MM.1S (cell line): ENCODE data around the gene FKBP7.

Source experiments
- DNase-seq: peaks from one replicate; pipeline ENCODE4 v3.0.0-alpha.2; 2015
- H2AFZ ChIP-seq: fragments of 300-600 bp; sonication (generic); 2 replicates; pipeline ENCODE4 v1.6.0; 2016; ENCODE audit warnings: antibody characterized with exemption, low read length
- H3F3A ChIP-seq: fragments of 300-600 bp; sonication (generic); 2 replicates; pipeline ENCODE4 v1.6.1; 2016; ENCODE audit warnings: mild to moderate bottlenecking, antibody characterized with exemption, low read length, moderate library complexity, mixed read lengths; ENCODE audit not compliant: insufficient read depth
- H3K27ac ChIP-seq: fragments of 300-600 bp; sonication (generic); 2 replicates; pipeline ENCODE4 v1.5.1; 2016; ENCODE audit warnings: mild to moderate bottlenecking, low read length
- H3K27me3 ChIP-seq: fragments of 300-600 bp; sonication (generic); replicated peaks from 2 replicates; pipeline ENCODE4 v1.6.0; 2016; ENCODE audit warnings: low read length; ENCODE audit not compliant: insufficient read depth
- H3K36me3 ChIP-seq: fragments of 300-600 bp; sonication (generic); replicated peaks from 2 replicates; pipeline ENCODE4 v1.6.1; 2016; ENCODE audit warnings: mild to moderate bottlenecking, low read length, mixed read lengths; ENCODE audit not compliant: insufficient read depth
- H3K4me1 ChIP-seq: fragments of 300-600 bp; sonication (generic); 2 replicates; pipeline ENCODE4 v1.6.1; 2016; ENCODE audit warnings: low read length, mixed read lengths
- H3K4me2 ChIP-seq: fragments of 300-600 bp; sonication (generic); 2 replicates; pipeline ENCODE4 v1.6.0; 2016; ENCODE audit warnings: low read depth, low read length
- H3K4me3 ChIP-seq: fragments of 300-600 bp; sonication (generic); 2 replicates; pipeline ENCODE4 v1.5.1; 2016; ENCODE audit warnings: low read length, mixed read lengths
- H3K79me2 ChIP-seq: fragments of 300-600 bp; sonication (generic); 2 replicates; pipeline ENCODE4 v1.6.1; 2016; ENCODE audit warnings: mixed run types, low read length, mixed read lengths
- H3K9ac ChIP-seq: fragments of 300-600 bp; sonication (generic); 2 replicates; pipeline ENCODE4 v1.6.1; 2016; ENCODE audit warnings: low read length, mixed read lengths
- H3K9me2 ChIP-seq: fragments of 300-600 bp; sonication (generic); replicated peaks from 2 replicates; pipeline ENCODE4 v1.6.1; 2016; ENCODE audit warnings: mild to moderate bottlenecking, low read length, mixed read lengths; ENCODE audit not compliant: insufficient read depth
- H3K9me3 ChIP-seq: fragments of 300-600 bp; sonication (generic); replicated peaks from 2 replicates; pipeline ENCODE4 v1.6.1; 2016; ENCODE audit warnings: mild to moderate bottlenecking, low read length, mixed read lengths; ENCODE audit not compliant: insufficient read depth
- H4K20me1 ChIP-seq: fragments of 300-600 bp; sonication (generic); 2 replicates; pipeline ENCODE4 v1.6.1; 2016; ENCODE audit warnings: mild to moderate bottlenecking, low read length, moderate library complexity, mixed read lengths; ENCODE audit not compliant: insufficient read depth
- CTCF ChIP-seq: fragments of 300-600 bp; sonication (generic); IDR thresholded peaks from 2 replicates; pipeline ENCODE4 v1.5.1; 2016; ENCODE audit warnings: antibody characterized with exemption, low read length, mixed read lengths
- EZH2 ChIP-seq: fragments of 300-600 bp; sonication (generic); optimal IDR thresholded peaks from 2 replicates; pipeline ENCODE3; 2017; ENCODE audit warnings: low read depth, mild to moderate bottlenecking, antibody characterized with exemption, low read length, mixed read lengths
- EZH2phosphoT487 ChIP-seq: fragments of 300-600 bp; sonication (generic); IDR thresholded peaks from 2 replicates; pipeline ENCODE4 v1.6.1; 2018; ENCODE audit warnings: antibody characterized with exemption, low read length

Gene FKBP7

GRCh38 chr2:178517496-178517895, 39.1 kb upstream of the FKBP7 start:
- no peak overlapping the region for H3K4me2 ChIP-seq
- no peaks in the 10 kb centered on the region for H4K20me1 ChIP-seq
- no peak overlapping the region for H3K4me3 ChIP-seq
- no peak overlapping the region for H2AFZ ChIP-seq
- H3F3A ChIP-seq, result no peaks in the 10 kb centered on the region
- no peak overlapping the region for H3K27ac ChIP-seq
- no peak overlapping the region for H3K9ac ChIP-seq
- H3K4me1 ChIP-seq, result no peaks in the 10 kb centered on the region
- H3K9me2 ChIP-seq, result no peaks in the 10 kb centered on the region
- TF ChIP-seq EZH2phosphoT487 (no peak), CTCF (no peak), EZH2 (no peak)
- no peaks in the 10 kb centered on the region for H3K27me3 ChIP-seq
- DNase-seq, result no peak
- no peaks in the 10 kb centered on the region for H3K9me3 ChIP-seq
- no peaks in the 10 kb centered on the region for H3K36me3 ChIP-seq
- H3K79me2 ChIP-seq, result no peaks in the 10 kb centered on the region

- no peak for DNase-seq
- no peak overlapping the region for H3K9ac ChIP-seq
Observed at GRCh38 chr2:178514664-178515063, 36.3 kb upstream of the FKBP7 start.

GRCh38 chr2:178513876-178514275, 35.5 kb upstream of the FKBP7 start:
- DNase-seq, result no peak
- Histone ChIP-seq H3K79me2 (no peaks in the 10 kb centered on the region), H3K4me1 (no peaks in the 10 kb centered on the region), H4K20me1 (no peaks in the 10 kb centered on the region), H3K36me3 (no peaks in the 10 kb centered on the region), H3K4me3 (no peak overlapping the region), H2AFZ (no peak overlapping the region), H3K27me3 (no peaks in the 10 kb centered on the region), H3K9ac (no peak overlapping the region), H3K9me3 (no peaks in the 10 kb centered on the region), H3K4me2 (no peak overlapping the region), H3F3A (no peaks in the 10 kb centered on the region), H3K9me2 (no peaks in the 10 kb centered on the region), H3K27ac (no peak overlapping the region)
- no peak for TF ChIP-seq CTCF
- TF ChIP-seq EZH2phosphoT487, result no peak
- TF ChIP-seq EZH2, result no peak

More at GRCh38 chr2:178514664-178515063, 36.3 kb upstream of the FKBP7 start:
- no peak overlapping the region for H3K4me2 ChIP-seq
- TF ChIP-seq CTCF, result no peak
- no peak for TF ChIP-seq EZH2
- no peak for TF ChIP-seq EZH2phosphoT487
- H3K27me3 ChIP-seq, result no peaks in the 10 kb centered on the region
- no peaks in the 10 kb centered on the region for H3K79me2 ChIP-seq
- no peaks in the 10 kb centered on the region for H3K9me2 ChIP-seq
- H2AFZ ChIP-seq, result no peak overlapping the region
- H3K4me3 ChIP-seq, result no peak overlapping the region
- no peak overlapping the region for H3K27ac ChIP-seq
- no peaks in the 10 kb centered on the region for H3K9me3 ChIP-seq
- no peaks in the 10 kb centered on the region for H3F3A ChIP-seq
- no peaks in the 10 kb centered on the region for H3K36me3 ChIP-seq
- H4K20me1 ChIP-seq, result no peaks in the 10 kb centered on the region
- H3K4me1 ChIP-seq, result no peaks in the 10 kb centered on the region
